ENCODE measurements around the gene STARD8.

The STARD8 gene

GRCh38 chrX:68703369-68703768 lies 55.9 kb downstream of the STARD8 start:
- DNase-seq (ENCODE audit: low read depth, low spot score), result no peak
- no peak overlapping the region for H3K4me3 ChIP-seq (ENCODE audit: low read length)

GRCh38 chrX:68703846-68704245 lies 56.4 kb downstream of the STARD8 start:
- DNase-seq (ENCODE audit: low read depth, low spot score), result peak; percentile 15
- H3K4me3 ChIP-seq (ENCODE audit: low read length), result no peak overlapping the region

GRCh38 chrX:68705986-68706385 lies 58.5 kb downstream of the STARD8 start:
- DNase-seq (ENCODE audit: low read depth, low spot score), result no peak
- H3K4me3 ChIP-seq (ENCODE audit: low read length), result no peak overlapping the region

GRCh38 chrX:68708503-68709290 lies 61.2 kb downstream of the STARD8 start:
- no peak overlapping the region for H3K4me3 ChIP-seq (ENCODE audit: low read length)
- DNase-seq (ENCODE audit: low read depth, low spot score), result no peak

GRCh38 chrX:68710870-68711576 lies 63.6 kb downstream of the STARD8 start:
- no peak overlapping the region for H3K4me3 ChIP-seq (ENCODE audit: low read length)
- DNase-seq (ENCODE audit: low read depth, low spot score), result no peak

- no peak overlapping the region for H3K4me3 ChIP-seq (ENCODE audit: low read length)
- no peak for DNase-seq (ENCODE audit: low read depth, low spot score)
Measured at GRCh38 chrX:68711845-68712244, 64.4 kb downstream of the STARD8 start.

GRCh38 chrX:68714856-68715255 lies 67.4 kb downstream of the STARD8 start:
- H3K4me3 ChIP-seq (ENCODE audit: low read length), result no peak overlapping the region
- DNase-seq (ENCODE audit: low read depth, low spot score), result no peak

GRCh38 chrX:68717196-68717595 lies 69.7 kb downstream of the STARD8 start:
- DNase-seq (ENCODE audit: low read depth, low spot score), result no peak
- no peak overlapping the region for H3K4me3 ChIP-seq (ENCODE audit: low read length)

- no peak overlapping the region for H3K4me3 ChIP-seq (ENCODE audit: low read length)
- no peak for DNase-seq (ENCODE audit: low read depth, low spot score)
Measured at GRCh38 chrX:68717663-68718442, 70.4 kb downstream of the STARD8 start.

GRCh38 chrX:68718443-68718820 lies 71.0 kb downstream of the STARD8 start:
- H3K4me3 ChIP-seq (ENCODE audit: low read length), result no peak overlapping the region
- no peak for DNase-seq (ENCODE audit: low read depth, low spot score)

- no peak overlapping the region for H3K4me3 ChIP-seq (ENCODE audit: low read length)
- no peak for DNase-seq (ENCODE audit: low read depth, low spot score)
Measured at GRCh38 chrX:68719181-68719903, 71.9 kb downstream of the STARD8 start.

- H3K4me3 ChIP-seq (ENCODE audit: low read length), result no peak overlapping the region
- DNase-seq (ENCODE audit: low read depth, low spot score), result peak; percentile 8
Measured at GRCh38 chrX:68719904-68720614, 72.6 kb downstream of the STARD8 start.

GRCh38 chrX:68720851-68721250 lies 73.4 kb downstream of the STARD8 start:
- DNase-seq (ENCODE audit: low read depth, low spot score), result no peak

GRCh38 chrX:68721546-68721945 lies 74.1 kb downstream of the STARD8 start:
- H3K4me3 ChIP-seq (ENCODE audit: low read length), result no peak overlapping the region
- no peak for DNase-seq (ENCODE audit: low read depth, low spot score)

More at GRCh38 chrX:68720851-68721250, 73.4 kb downstream of the STARD8 start:
- H3K4me3 ChIP-seq (ENCODE audit: low read length), result no peak overlapping the region

GRCh38 chrX:68721991-68722860 lies 74.8 kb downstream of the STARD8 start:
- no peak overlapping the region for H3K4me3 ChIP-seq (ENCODE audit: low read length)
- no peak for DNase-seq (ENCODE audit: low read depth, low spot score)

- DNase-seq (ENCODE audit: low read depth, low spot score), result no peak
- H3K4me3 ChIP-seq (ENCODE audit: low read length), result no peak overlapping the region
Measured at GRCh38 chrX:68723491-68724155, 76.2 kb downstream of the STARD8 start.

GRCh38 chrX:68724531-68725020 lies 77.1 kb downstream of the STARD8 start:
- DNase-seq (ENCODE audit: low read depth, low spot score), result no peak
- no peak overlapping the region for H3K4me3 ChIP-seq (ENCODE audit: low read length)
